Camera-type eye (tissue), 1 donor: ENCODE data around the gene RNF225. TPM values are rescaled to one million over a fixed set of nuclear protein-coding genes. Genes with fewer than 3 reads are reported as not detected.

Source experiments
- total RNA-seq: library from RNA; depleted of rRNA; stranded (reverse); fragments of >200 nt; gene quantifications from one replicate; pipeline ENCODE4 v1.2.3, GENCODE V29; 2014

RNF225 gene
- total RNA-seq = not detected

DNA sequence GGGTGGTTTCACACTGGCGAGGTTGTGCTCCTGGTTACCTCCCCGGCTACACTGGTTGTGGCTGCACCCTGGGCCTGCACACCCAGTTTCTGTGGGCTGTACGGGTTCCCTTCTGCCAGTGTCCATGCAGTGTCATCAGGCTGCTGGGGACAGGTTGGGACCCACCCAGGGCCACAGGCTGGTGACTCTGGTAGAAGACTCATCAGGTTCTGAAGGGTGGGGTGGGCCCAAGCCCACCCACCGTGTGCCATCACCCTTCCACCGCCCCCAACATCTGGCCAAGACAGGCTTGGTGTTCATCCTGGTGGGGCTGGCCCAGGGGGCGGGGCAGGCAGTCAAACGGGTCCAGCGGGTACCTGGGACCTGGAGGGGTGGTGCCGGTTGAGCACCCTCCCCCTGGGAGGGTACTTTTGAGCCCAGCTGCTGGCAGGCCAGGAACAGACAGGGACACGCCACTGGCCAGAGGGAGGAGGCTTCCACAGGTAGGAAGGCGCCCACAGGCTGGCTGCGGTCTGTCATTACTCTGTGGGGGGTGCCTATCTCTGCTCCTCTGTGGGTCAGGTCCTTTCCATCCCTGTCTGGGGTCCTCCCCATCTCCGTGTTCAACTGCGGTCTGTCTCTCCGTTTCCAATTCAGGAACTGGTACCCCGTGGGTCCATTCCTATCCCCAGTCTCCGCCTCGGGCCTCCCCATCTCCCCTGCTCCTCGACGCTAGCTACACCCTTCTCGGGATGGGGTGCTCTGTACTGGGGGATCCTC lies at the start of gene RNF225:
Gene RNF225, plus strand, starts transcription at position 437 of the 759 bp plus-strand sequence. CDS start 434 bp downstream, outside the sequence.

DNA sequence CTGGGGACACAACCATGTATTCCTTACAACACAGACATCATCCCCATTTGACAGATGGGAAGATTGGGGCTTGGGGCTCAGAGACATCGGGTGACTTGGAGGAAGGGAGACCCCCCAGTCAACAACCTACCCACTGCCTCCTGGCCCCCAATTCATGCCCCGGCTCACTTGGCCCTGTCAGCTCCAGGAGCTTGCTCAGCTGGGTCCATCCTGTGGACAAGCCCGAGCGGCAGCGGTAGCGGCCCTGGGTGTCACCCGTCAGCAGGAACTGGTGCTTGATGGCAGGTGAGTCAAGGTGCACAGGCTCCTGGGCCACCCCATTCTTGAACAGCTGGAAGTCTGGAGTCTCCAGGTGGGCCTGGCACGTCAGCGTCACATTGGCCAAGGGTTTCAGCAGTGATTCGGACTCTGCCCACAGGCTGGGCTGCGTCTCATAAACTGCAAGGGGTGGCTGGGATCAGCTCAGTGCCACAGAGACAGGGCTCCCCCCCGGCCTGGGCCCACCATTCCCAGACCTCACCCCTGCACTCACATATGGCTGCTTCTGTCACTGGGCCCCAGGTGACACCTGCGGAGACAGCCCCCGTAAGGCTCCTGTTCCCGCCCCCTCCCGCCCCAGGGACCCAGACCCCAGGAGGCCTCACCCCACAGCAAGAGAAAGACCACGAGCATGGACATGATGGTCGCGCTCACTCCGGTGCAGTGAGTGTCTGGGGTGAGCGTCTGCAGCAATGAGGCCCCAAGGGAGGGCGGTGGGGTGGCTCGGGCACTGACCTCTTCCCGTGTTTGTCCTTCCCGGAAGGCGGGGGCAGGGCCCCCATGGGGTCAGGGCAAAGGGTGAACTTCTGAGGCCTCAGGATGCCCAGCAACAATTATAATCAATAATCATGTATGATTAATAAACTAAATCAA lies 42.4 kb upstream of the RNF225 start, which contains the start of gene A1BG:
Gene A1BG, minus strand, starts transcription at position 733 of the 912 bp plus-strand sequence. Its CDS starts 55 bp downstream, at position 678.

DNA sequence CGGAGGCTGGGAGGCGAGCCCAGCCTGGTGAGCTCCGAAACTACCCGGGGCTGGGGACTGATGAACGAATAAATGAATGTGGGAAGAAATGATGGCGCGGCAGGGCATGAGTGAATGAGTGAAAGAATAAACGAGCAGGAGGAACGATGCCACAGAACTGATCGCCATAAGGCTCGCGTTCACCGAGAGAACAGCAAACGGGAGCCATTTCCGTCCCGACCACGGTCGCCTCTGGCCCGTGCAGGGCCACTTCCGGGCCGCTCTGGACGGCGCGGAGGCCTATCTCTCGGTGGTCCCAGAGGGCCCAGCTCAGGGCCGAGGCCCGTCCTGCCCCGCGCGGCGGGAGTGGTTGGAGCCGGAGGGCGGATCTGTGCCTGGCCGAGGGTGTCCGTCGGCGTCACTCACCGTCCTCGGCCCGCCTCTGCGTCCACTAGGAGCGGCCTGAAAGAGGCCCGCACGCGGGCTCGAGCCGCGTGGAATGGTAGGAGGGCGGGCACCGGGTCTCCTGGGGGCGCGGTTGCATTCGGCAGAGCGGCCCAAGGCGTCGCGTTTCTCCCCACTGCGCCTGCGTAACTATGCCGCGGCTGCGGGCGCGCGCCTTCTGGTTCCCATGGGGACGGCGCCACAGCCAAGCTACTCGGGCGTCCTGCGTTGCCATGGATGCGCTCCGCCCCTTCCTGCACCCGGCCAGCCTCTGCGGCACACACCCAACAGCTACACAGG lies 33.0 kb upstream of the RNF225 start, which contains the start of gene ZNF497:
Gene ZNF497, minus strand, starts transcription at position 480 of the 723 bp plus-strand sequence. CDS start 5,116 bp downstream, outside the sequence.

DNA sequence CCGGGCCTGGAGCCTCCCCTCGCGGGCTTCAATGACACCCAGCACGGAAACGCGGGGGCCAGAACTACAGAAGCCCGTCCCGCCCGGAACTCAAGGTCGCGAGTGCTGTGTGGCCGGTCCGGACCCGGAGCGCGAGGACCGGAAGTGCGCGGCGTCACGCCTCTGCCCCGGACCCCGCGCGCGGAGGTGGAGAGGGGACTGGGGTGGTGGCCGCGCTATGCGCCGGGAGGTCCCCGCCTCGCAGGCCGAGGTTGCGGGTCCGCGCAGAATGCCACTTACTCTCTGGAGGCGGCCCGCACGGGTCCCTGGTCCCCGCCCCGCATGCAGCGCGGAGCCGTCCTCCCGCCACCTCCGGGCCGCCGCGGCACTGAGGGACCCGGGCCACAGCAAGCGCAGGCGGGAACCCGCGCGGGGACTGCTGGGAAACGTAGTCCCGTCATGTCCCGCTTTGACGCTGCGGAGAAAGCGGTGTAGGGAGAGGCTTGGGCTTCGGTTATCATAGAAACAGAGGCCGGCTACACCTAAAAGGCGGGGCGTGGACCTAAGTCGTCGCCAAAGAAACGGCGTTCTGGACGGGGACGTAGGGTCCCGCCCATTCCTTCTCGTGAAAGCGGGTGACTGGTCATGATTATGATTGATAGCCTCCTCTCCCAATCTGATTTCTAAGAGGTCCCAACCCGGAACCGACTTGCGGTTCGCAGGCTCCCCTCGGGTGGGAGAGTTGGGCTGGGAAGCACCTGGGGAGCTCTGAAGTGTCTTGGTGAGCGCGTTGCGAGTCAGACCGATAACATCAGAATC lies 14.6 kb upstream of the RNF225 start, which contains the start of gene ZNF837:
Gene ZNF837, minus strand, starts transcription at position 369 of the 798 bp plus-strand sequence. CDS start 11,698 bp downstream, outside the sequence.

DNA sequence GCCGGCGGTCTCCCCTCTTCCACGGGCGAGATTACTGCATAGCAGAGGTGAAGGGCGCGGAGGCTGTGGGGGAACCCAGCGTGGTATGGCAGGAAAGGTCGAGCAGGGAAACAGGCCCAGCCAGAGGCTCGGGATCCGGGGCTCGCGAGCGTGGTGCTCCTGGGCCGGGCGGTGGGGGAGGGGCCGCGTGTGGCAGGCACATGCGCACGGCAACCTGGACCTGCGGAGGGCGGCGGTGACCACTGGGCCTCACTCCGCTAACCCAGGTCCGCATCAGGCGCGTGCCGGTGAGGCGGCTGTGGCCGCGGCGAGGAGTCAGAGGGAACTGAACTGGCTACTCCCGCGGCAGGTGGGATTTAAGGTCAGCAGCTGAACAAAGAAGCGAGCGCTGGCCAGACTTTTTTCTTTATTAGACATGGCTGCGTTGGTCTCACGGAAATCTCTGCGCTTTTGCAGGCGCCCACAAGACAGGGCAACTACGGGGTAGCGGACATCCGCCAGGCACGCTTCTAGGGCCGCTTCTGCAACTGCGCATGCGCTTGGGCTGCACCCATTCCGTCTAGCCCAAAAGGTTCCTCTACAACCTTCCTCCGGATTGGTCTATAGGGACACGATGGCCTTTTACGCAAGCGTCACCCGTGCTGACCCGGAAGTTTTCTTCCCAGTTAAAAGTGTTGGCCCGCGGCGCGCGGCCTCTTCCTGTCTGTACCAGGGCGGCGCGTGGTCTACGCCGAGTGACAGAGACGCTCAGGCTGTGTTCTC lies 8.7 kb upstream of the RNF225 start, which contains the start of gene RPS5:
Gene RPS5, plus strand, starts transcription at position 694 of the 762 bp plus-strand sequence. CDS start 869 bp downstream, outside the sequence.

DNA sequence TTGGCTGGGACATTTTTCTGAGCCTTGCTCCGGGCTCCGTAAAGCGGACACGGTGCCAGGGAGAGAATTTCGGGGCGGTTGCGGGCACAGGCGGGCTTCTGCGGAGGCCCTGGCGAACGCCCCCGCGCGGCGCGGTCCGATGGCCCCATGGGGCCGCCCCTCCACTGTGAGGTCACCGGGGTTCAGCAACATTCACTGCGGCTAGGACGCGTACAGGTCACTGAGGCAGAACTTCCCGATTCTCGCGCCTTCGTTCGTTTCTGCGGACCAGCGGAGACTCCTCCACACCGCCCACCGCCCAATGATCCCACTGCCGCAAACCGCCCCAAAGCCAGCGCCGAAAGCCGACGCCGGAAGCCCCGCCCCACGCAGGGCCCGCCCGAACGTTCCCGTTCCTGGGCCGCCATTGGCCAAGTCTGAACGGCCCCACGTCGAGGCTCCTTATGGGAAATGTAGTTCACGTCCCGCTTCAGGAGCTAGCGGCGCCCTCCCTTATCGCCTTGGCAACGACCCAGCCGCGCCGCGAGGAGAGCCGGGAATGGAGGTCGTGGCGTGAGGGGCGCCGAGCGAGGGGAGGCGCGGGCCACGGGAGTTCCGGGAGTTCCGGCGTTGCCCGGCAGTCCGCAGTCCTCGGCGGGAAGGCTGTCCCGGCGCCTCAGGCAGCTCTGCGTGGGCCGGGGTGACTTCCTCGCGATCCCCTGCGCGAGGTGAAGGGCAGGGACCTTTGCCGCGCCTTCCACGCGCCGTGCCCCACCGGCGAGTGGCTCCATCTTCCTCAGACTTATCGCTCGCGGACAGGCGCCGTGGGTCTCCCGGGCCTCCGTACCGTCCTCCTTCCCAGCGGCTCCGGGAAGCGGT lies 12.9 kb downstream of the RNF225 start, which contains the start of gene ZNF584:
Gene ZNF584, plus strand, starts transcription at position 498 of the 858 bp plus-strand sequence. CDS start 499 bp downstream, outside the sequence.

DNA sequence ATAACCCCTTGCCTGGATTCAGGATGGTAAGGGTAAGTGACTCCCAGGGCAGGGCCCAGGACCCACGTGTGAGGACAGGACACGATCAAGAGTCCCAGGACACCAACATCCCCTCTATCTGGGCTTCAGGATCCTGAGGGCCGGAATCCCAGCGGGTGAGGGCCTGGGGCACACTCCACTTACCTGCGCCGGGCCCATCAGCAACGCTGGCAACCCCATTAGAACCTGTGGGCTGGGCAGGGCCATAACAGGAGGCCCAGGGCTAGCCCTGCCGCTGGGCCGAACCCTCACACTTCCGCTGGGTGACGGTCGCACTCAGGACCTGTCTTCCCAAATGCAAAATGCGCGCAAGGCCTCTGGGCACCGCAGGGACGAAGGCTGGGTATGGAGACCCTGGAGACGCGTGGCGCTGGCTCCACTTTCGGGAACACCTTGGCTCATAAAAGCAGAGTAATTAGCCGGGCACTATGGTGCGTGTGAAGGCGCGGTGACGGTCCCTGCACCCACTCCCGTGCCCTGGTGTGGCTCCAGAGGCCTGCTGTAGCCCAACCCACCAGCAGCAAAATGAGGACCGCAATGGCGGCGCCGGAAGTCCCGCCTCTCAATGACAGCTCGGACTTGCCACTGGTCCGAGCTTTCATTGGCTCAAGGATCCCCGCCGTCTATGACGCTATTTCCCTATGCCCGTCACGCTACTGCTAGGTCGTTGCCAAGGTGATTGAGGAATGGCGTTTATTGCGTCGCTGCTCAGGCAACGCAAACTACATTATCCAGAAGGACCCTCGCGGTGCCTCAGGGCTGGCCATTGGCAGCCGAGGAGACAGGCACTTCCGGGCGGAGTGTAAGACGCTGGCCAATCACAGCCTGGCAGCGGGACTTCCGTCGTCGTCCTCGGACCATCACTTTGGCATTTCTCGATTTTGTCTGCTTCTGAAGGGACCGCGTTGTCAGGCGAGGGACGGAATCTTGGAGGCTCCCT lies 44.4 kb downstream of the RNF225 start, which contains the start of gene ZNF132:
Gene ZNF132, minus strand, starts transcription at position 578 of the 979 bp plus-strand sequence. Its CDS starts 332 bp downstream, at position 246.

Other genes starting within 250 kb of the RNF225 start
- 30.3 TPM for gene ZNF329, start 244.9 kb upstream of the RNF225 start, total RNA-seq
- gene ZNF274, start 212.6 kb upstream of the RNF225 start, total RNA-seq = 37.1 TPM
- 105 TPM for gene ZNF544, start 166.7 kb upstream of the RNF225 start, total RNA-seq
- 21.1 TPM for gene ZNF8, start 116.7 kb upstream of the RNF225 start, total RNA-seq
- gene ERVK3-1, start 90.3 kb upstream of the RNF225 start, total RNA-seq = 37.8 TPM
- 4.1 TPM for gene ZSCAN22, start 68.7 kb upstream of the RNF225 start, total RNA-seq
- 6.0 TPM for gene A1BG, start 42.2 kb upstream of the RNF225 start, total RNA-seq
- gene ZNF497, start 32.9 kb upstream of the RNF225 start, total RNA-seq = 8.7 TPM
- gene ZNF837, start 14.6 kb upstream of the RNF225 start, total RNA-seq = 4.4 TPM
- 834 TPM for gene RPS5, start 8.4 kb upstream of the RNF225 start, total RNA-seq
- 20.0 TPM for gene ZNF584, start 13.0 kb downstream of the RNF225 start, total RNA-seq
- gene ZNF132, start 44.5 kb downstream of the RNF225 start, total RNA-seq = 13.2 TPM
- gene ZNF324B, start 56.0 kb downstream of the RNF225 start, total RNA-seq = 19.1 TPM
- 35.8 TPM for gene ZNF324, start 71.4 kb downstream of the RNF225 start, total RNA-seq
- 19.0 TPM for gene ZNF446, start 80.7 kb downstream of the RNF225 start, total RNA-seq
- gene SLC27A5, start 116.3 kb downstream of the RNF225 start, total RNA-seq = 4.9 TPM
- gene ZBTB45, start 124.2 kb downstream of the RNF225 start, total RNA-seq = 7.4 TPM
- gene TRIM28, start 148.4 kb downstream of the RNF225 start, total RNA-seq = 264 TPM
- 71.1 TPM for gene CHMP2A, start 159.4 kb downstream of the RNF225 start, total RNA-seq
- gene UBE2M, start 163.0 kb downstream of the RNF225 start, total RNA-seq = 40.4 TPM
- 35.8 TPM for gene MZF1, start 177.7 kb downstream of the RNF225 start, total RNA-seq